Esophagus (tissue), 2 donors: Measurements from ENCODE around the gene SLC35A3. TPM values are rescaled to one million over a fixed set of nuclear protein-coding genes. Genes with fewer than 3 reads are reported as not detected.
A peak's percentile ranks its signal among the peaks of the same experiment; 100 is the strongest.
"Not testable (repeated sequence)": the region's sequence is repeated elsewhere in the genome, so short reads cannot be mapped to it uniquely, and the experiment has no call there.

Experiments used
- H3K27ac ChIP-seq, 2 donors: one replicate each; pipeline ENCODE4 v1.5.1; 2013; ENCODE audit warnings: low read depth in 2 of 2, mild to moderate bottlenecking in 2 of 2, inconsistent platforms in 1 of 2, low read length in 1 of 2, moderate library complexity in 1 of 2
- H3K27me3 ChIP-seq, 2 donors: one replicate each; pipeline ENCODE4 v1.6.1; 2013; ENCODE audit warnings: low read length in 2 of 2, control low read depth in 1 of 2, mild to moderate bottlenecking in 1 of 2; ENCODE audit not compliant: insufficient read depth in 2 of 2, control insufficient read depth in 1 of 2
- H3K36me3 ChIP-seq, 2 donors: one replicate each; pipeline ENCODE4 v1.6.1; 2013; ENCODE audit warnings: low read length in 1 of 2; ENCODE audit not compliant: control insufficient read depth in 2 of 2, insufficient read depth in 2 of 2
- H3K4me1 ChIP-seq, 2 donors: one replicate each; pipeline ENCODE4 v1.6.1; 2013; ENCODE audit warnings: low read length in 1 of 2; ENCODE audit not compliant: control insufficient read depth in 2 of 2, insufficient read depth in 2 of 2
- H3K4me3 ChIP-seq, 2 donors: one replicate each; pipeline ENCODE4 v1.5.1; 2013; ENCODE audit warnings: low read length in 2 of 2, mild to moderate bottlenecking in 2 of 2, low read depth in 1 of 2, moderate library complexity in 1 of 2
- H3K9me3 ChIP-seq, 2 donors: one replicate each; pipeline ENCODE4 v1.6.1; 2013; ENCODE audit warnings: mild to moderate bottlenecking in 2 of 2, low read depth in 1 of 2, low read length in 1 of 2, moderate library complexity in 1 of 2; ENCODE audit not compliant: control insufficient read depth in 2 of 2, insufficient read depth in 1 of 2
- WGBS, 2 donors: extraction: QIAGEN DNeasy Blood & Tissue Kit; methylation state at CpG; one replicate each; pipeline ENCODE4 v1.1.7; 2013; 5-methylcytosine and 5-hydroxymethylcytosine counted together
- polyA plus RNA-seq, 2 donors: library from polyadenylated mRNA; stranded (reverse); fragments of 200-250 nt; gene quantifications; one replicate each; pipeline ENCODE4 v1.2.3, GENCODE V29; 2013
- donor health status: healthy with polysubstance abuse.
- donor health status: Bipolar disorder and iron deficiency.

Gene SLC35A3
- polyA plus RNA-seq, 2 donors = 9.4 to 16.7 TPM

GRCh38 chr1:99969260-99969728 is 502 bp upstream of the SLC35A3 start:
- H3K27ac ChIP-seq = peak overlapping the region; percentile 88 to 95
- peaks cover 0 to 4% of the 10 kb centered on the region in 2 donors for H3K4me1 ChIP-seq
- H3K27me3 ChIP-seq = no peaks in the 10 kb centered on the region
- 11 to 14% methylated on average over 6 of the region's 6 CpGs for WGBS, 2 donors
- no peaks in the 10 kb centered on the region for H3K9me3 ChIP-seq
- H3K36me3 ChIP-seq = no peaks in the 10 kb centered on the region
- H3K4me3 ChIP-seq = peak overlapping the region; percentile 78 to 99

GRCh38 chr1:99970713-99971255 is 988 bp downstream of the SLC35A3 start:
- Histone ChIP-seq H3K27me3 (no peaks in the 10 kb centered on the region), H3K4me3 (peak overlapping the region; percentile 78 to 99), H3K27ac (peak overlapping the region in 1 of 2 donors; percentile 95), H3K4me1 (peaks cover 0 to 4% of the 10 kb centered on the region in 2 donors), H3K9me3 (no peaks in the 10 kb centered on the region), H3K36me3 (peaks cover 0 to 3% of the 10 kb centered on the region in 2 donors)
- 44 to 54% methylated on average over 7 of the region's 7 CpGs for WGBS, 2 donors

GRCh38 chr1:99972066-99972465 is 2.3 kb downstream of the SLC35A3 start:
- not testable (repeated sequence) for H3K27ac ChIP-seq, H3K36me3 ChIP-seq, H3K9me3 ChIP-seq, H3K27me3 ChIP-seq, H3K4me3 ChIP-seq, H3K4me1 ChIP-seq
- WGBS, 2 donors = 91 to 92% methylated on average over 7 of the region's 7 CpGs

DNA sequence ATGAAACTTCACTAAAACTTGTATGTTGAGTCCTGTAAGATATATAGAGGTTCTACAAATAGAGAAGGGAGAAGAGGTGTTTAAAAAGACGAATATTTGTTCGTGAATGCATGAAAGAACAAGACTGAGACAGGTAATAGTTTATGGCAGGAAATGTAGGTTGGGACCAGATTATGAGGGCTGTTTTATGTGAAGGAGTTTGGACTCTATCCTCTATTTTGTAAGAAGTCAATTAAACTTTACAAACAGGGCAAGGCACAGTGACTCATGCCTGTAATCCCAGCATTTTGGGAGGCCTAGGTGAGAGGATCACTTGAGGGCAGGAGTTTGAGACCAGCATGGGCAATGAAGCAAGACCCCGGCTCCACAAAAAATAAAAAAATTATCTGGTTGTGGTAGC is 5.7 kb downstream of the SLC35A3 start:
- H3K4me1 ChIP-seq = no peaks in the 10 kb centered on the region
- WGBS, 2 donors = 79 to 91% methylated on average over 3 of the region's 3 CpGs

GRCh38 chr1:99977326-99977725 is 7.5 kb downstream of the SLC35A3 start:
- not testable (repeated sequence) for H3K36me3 ChIP-seq, H3K27ac ChIP-seq, H3K27me3 ChIP-seq, H3K4me3 ChIP-seq, H3K4me1 ChIP-seq, H3K9me3 ChIP-seq
- WGBS, 2 donors = 82 to 92% methylated on average over 12 of the region's 12 CpGs

More for the DNA sequence above, 5.7 kb downstream of the SLC35A3 start:
- H3K9me3 ChIP-seq = no peaks in the 10 kb centered on the region
- no peak overlapping the region for H3K4me3 ChIP-seq
- H3K36me3 ChIP-seq = peaks cover 0 to 3% of the 10 kb centered on the region in 2 donors
- no peak overlapping the region for H3K27ac ChIP-seq
- H3K27me3 ChIP-seq = no peaks in the 10 kb centered on the region

- Histone ChIP-seq H3K9me3 (no peaks in the 10 kb centered on the region), H3K4me3 (no peak overlapping the region), H3K36me3 (peaks cover 0 to 3% of the 10 kb centered on the region in 2 donors), H3K27me3 (no peaks in the 10 kb centered on the region), H3K4me1 (no peaks in the 10 kb centered on the region), H3K27ac (no peak overlapping the region)
- 94 to 96% methylated on average over 2 of the region's 2 CpGs for WGBS, 2 donors
These were observed 8.4 kb downstream of the SLC35A3 start for GRCh38 chr1:99978218-99978617.

GRCh38 chr1:99979091-99979490 is 9.3 kb downstream of the SLC35A3 start:
- H3K4me3 ChIP-seq = no peak overlapping the region
- peaks cover 0 to 3% of the 10 kb centered on the region in 2 donors for H3K36me3 ChIP-seq
- H3K9me3 ChIP-seq = no peaks in the 10 kb centered on the region
- no peaks in the 10 kb centered on the region for H3K27me3 ChIP-seq
- H3K27ac ChIP-seq = no peak overlapping the region
- H3K4me1 ChIP-seq = no peaks in the 10 kb centered on the region

- H3K9me3 ChIP-seq = no peaks in the 10 kb centered on the region
- no peaks in the 10 kb centered on the region for H3K27me3 ChIP-seq
- no peak overlapping the region for H3K4me3 ChIP-seq
- no peak overlapping the region for H3K27ac ChIP-seq
- H3K4me1 ChIP-seq = no peaks in the 10 kb centered on the region
- no peaks in the 10 kb centered on the region for H3K36me3 ChIP-seq
These were observed 11.1 kb downstream of the SLC35A3 start for GRCh38 chr1:99980928-99981327.

GRCh38 chr1:99986656-99987225 is 16.9 kb downstream of the SLC35A3 start:
- peaks cover 0 to 2% of the 10 kb centered on the region in 2 donors for H3K9me3 ChIP-seq
- whole genome bisulfite sequencing, 2 donors = 87 to 88% methylated on average over 2 of the region's 2 CpGs
- H3K4me3 ChIP-seq = no peak overlapping the region
- no peaks in the 10 kb centered on the region for H3K4me1 ChIP-seq
- H3K27ac ChIP-seq = no peak overlapping the region
- no peaks in the 10 kb centered on the region for H3K27me3 ChIP-seq
- H3K36me3 ChIP-seq = no peaks in the 10 kb centered on the region

- Histone ChIP-seq H3K4me3 (no peak overlapping the region), H3K27ac (no peak overlapping the region), H3K9me3 (peaks cover 0 to 2% of the 10 kb centered on the region in 2 donors), H3K36me3 (no peaks in the 10 kb centered on the region), H3K27me3 (no peaks in the 10 kb centered on the region), H3K4me1 (no peaks in the 10 kb centered on the region)
- 90 to 100% methylated on average over 1 of the region's 1 CpG for WGBS, 2 donors
These were observed 18.5 kb downstream of the SLC35A3 start for GRCh38 chr1:99988210-99988765.
